Natural killer cell (primary cell): Measurements from ENCODE around the gene AEN. TPM values are rescaled to one million over a fixed set of nuclear protein-coding genes. Genes with fewer than 3 reads are reported as not detected.
A peak's percentile ranks its signal among the peaks of the same experiment; 100 is the strongest.

Source experiments
- ATAC-seq, 3 donors: fragments of 150-1000 bp in 2 of 3; fragments of 200-7000 bp in 1 of 3; cut with Tn5 transposase; 1 replicate in 1 of 3; 2 replicates in 2 of 3; pipeline ENCODE4 v1.10.0; 2021; ENCODE audit warnings: mild to moderate bottlenecking in 2 of 3, moderate library complexity in 2 of 3
- DNase-seq, 2 donors: peaks; one replicate each; pipeline versions ENCODE4 v3.0.0 to v3.0.0-alpha.2; 2013 to 2021; ENCODE audit warnings: mixed read lengths in 1 of 2
- H3K27ac ChIP-seq: one replicate; pipeline ENCODE4 v1.5.1; 2013; ENCODE audit warnings: mild to moderate bottlenecking, low read length
- H3K27me3 ChIP-seq: one replicate; pipeline ENCODE4 v1.6.1; 2013; ENCODE audit warnings: low read length; ENCODE audit not compliant: control insufficient read depth, insufficient read depth
- H3K36me3 ChIP-seq: one replicate; pipeline ENCODE4 v1.6.1; 2013; ENCODE audit warnings: low read length; ENCODE audit not compliant: control insufficient read depth, insufficient read depth
- H3K4me1 ChIP-seq: one replicate; pipeline ENCODE4 v1.6.1; 2013; ENCODE audit warnings: low read length; ENCODE audit not compliant: control insufficient read depth, insufficient read depth
- H3K4me3 ChIP-seq: one replicate; pipeline ENCODE4 v1.5.1; 2013; ENCODE audit warnings: low read length
- H3K9me3 ChIP-seq: one replicate; pipeline ENCODE4 v1.6.1; 2013; ENCODE audit warnings: low read length; ENCODE audit not compliant: control insufficient read depth, insufficient read depth
- H3K27ac Mint-ChIP-seq, 2 donors: one replicate each; pipeline ENCODE4 v1.8.0; 2022; ENCODE audit warnings: mild to moderate bottlenecking in 2 of 2, mixed read lengths in 2 of 2, moderate library complexity in 1 of 2
- H3K27me3 Mint-ChIP-seq, 2 donors: one replicate each; pipeline ENCODE4 v1.8.0; 2022; ENCODE audit warnings: low read depth in 2 of 2, mixed read lengths in 2 of 2
- H3K36me3 Mint-ChIP-seq: one replicate; pipeline ENCODE4 v1.8.0; 2022; ENCODE audit warnings: mixed read lengths
- H3K4me1 Mint-ChIP-seq, 2 donors: one replicate each; pipeline ENCODE4 v1.8.0; 2022; ENCODE audit warnings: mixed read lengths in 2 of 2
- H3K4me3 Mint-ChIP-seq: one replicate; pipeline ENCODE4 v1.8.0; 2022; ENCODE audit warnings: mild to moderate bottlenecking, moderate library complexity, mixed read lengths
- H3K9me3 Mint-ChIP-seq, 2 donors: one replicate each; pipeline ENCODE4 v1.8.0; 2022; ENCODE audit warnings: mixed read lengths in 2 of 2
- WGBS: methylation state at CpG from one replicate; pipeline ENCODE4 v1.1.7; 2013; ENCODE audit warnings: missing lambda C conversion rate; ENCODE audit not compliant: insufficient coverage; 5-methylcytosine and 5-hydroxymethylcytosine counted together
- intact Hi-C: fragments of 100-400 bp; cut with micrococcal nuclease; formaldehyde crosslinking; loops from one replicate; pipeline ENCODE4 v1.14.2; 2022
- total RNA-seq, 4 donors: library from RNA; stranded (reverse); fragments of 120-200 nt in 1 of 4; gene quantifications; one replicate each; pipeline versions ENCODE4 v1.2.3 to v1.2.4, GENCODE V29; 2013 to 2022
- TF ChIP-seq, protein P1 (sequence below): fragments of 200-600 bp; IDR thresholded peaks from one replicate; pipeline ENCODE4 v1.8.0; 2022; ENCODE audit warnings: antibody characterized with exemption

Gene AEN
- total RNA-seq, 3 donors from 2014 or later (not counting 1 experiment from before 2014, with no cell fraction given), result 19.9 to 26.9 (median 20.9) TPM

DNA sequence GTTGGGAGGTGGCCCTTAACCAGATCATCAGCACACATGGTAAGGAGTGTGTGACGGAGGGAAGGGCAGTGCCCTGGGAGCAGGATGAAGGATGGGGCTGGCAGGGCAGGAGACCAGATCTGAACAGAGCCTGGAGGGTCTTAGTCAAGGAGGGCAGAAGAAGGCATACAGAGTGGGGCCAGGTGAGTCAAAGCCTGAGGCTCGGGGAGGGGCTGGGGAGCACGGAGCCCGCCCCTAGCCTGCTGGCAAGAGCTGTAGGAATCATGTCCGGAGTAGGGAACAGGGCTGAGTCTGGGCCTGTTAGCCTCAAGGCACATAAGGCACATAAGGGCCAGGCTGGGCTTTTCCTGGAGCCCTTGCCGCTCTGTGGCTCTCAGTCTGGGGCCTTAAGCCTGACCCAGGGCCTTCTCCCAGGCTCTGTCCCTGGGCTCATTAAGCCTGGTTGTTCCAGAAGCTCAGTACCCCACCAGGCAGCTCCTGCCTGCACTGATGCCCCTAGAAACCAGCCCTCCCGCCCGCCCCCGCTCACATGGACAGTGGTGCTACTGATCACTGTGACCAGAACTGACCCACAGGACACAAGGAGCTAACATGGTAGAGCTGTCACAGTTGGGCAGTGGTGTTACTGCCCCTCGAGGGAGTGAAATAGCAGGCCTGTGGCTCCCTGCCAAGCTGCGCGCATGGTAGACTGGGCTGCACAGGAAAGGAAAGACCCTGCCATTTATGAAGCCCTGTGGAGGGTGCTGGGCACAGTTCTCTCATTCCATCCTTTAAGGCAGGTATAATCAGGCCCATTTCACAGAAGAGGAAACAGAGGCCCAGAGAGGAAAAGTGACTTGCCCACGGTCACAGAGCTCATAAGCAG, 32.3 kb downstream of the AEN start:
- Histone ChIP-seq H3K9me3 (no peaks in the 10 kb centered on the region), H3K4me1 (peaks cover 67% of the 10 kb centered on the region), H3K36me3 (peaks cover 29% of the 10 kb centered on the region), H3K27ac (no peak overlapping the region), H3K4me3 (no peak overlapping the region), H3K27me3 (no peaks in the 10 kb centered on the region)
- DNase-seq, result peak in 1 of 2 donors; percentile 4
- TF ChIP-seq, protein P1, sequence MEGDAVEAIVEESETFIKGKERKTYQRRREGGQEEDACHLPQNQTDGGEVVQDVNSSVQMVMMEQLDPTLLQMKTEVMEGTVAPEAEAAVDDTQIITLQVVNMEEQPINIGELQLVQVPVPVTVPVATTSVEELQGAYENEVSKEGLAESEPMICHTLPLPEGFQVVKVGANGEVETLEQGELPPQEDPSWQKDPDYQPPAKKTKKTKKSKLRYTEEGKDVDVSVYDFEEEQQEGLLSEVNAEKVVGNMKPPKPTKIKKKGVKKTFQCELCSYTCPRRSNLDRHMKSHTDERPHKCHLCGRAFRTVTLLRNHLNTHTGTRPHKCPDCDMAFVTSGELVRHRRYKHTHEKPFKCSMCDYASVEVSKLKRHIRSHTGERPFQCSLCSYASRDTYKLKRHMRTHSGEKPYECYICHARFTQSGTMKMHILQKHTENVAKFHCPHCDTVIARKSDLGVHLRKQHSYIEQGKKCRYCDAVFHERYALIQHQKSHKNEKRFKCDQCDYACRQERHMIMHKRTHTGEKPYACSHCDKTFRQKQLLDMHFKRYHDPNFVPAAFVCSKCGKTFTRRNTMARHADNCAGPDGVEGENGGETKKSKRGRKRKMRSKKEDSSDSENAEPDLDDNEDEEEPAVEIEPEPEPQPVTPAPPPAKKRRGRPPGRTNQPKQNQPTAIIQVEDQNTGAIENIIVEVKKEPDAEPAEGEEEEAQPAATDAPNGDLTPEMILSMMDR, result no peak
- no peaks in the 10 kb centered on the region for H3K36me3 Mint-ChIP-seq
- H3K27ac Mint-ChIP-seq, result peak overlapping the region in 1 of 2 donors; percentile 86
- no peaks in the 10 kb centered on the region for H3K27me3 Mint-ChIP-seq
- no peaks in the 10 kb centered on the region for H3K9me3 Mint-ChIP-seq
- no peak for ATAC-seq
- WGBS, result 96% methylated on average over 13 of the region's 13 CpGs
- peaks cover 22 to 48% of the 10 kb centered on the region in 2 donors for H3K4me1 Mint-ChIP-seq
- no peak overlapping the region for H3K4me3 Mint-ChIP-seq
- intact Hi-C loops, result no loop called here

DNA sequence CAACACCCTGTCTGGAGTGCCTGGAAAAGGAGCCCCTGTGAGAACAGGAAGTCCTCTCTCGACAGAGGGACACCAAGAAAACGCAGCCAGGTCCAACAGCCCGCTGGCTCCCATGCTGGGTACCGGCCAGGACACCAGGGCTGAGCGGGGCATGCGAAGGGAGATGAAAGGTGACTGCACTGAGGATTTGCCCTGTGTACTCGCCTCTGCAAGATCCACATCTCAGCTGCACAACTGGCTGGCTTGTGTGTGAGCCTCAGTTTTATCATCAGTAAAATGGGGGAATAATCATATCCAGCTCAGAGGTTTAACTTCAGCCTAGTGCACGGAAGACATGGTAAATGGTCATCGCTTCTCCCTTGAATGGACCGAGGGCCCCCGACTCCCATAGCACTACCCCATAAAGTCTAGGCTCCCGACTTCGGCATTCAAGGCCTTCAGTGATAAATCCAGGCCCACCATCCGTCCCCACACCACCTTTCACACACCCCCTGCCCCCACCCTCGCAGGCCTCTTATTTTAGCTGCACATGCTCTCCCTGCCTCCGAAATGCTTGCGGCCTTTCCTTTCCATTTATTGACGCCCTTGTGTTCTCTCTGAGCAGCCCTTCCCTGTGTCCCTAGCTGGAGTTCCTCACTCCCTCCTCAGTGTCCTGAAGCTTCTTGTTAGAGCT, 33.4 kb downstream of the AEN start:
- Mint-ChIP-seq H3K4me3 (no peak overlapping the region), H3K4me1 (peaks cover 12 to 36% of the 10 kb centered on the region in 2 donors)

DNA sequence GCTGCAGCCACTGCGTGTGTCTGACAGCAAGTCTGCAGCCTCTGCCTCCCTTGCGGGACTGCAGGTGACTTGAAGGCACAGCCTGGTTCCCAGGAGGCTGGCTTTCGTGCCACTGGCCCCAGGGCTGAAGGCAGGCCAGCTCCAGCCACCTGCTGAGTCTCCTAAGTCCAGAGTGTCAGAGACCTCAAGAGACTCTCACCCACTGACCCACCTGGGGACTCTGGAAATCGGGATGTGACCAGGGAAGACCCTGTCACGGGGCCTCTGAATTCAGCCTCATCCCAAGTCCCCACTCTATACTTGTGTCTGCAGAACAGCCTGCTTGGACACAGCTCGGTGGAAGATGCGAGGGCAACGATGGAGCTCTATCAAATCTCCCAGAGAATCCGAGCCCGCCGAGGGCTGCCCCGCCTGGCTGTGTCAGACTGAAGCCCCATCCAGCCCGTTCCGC, 34.0 kb downstream of the AEN start:
- intact Hi-C loops, result no loop called here
- TF ChIP-seq, protein P1, result no peak
- Histone ChIP-seq H3K27ac (no peak overlapping the region), H3K9me3 (no peaks in the 10 kb centered on the region), H3K4me1 (peaks cover 50% of the 10 kb centered on the region), H3K36me3 (peaks cover 29% of the 10 kb centered on the region), H3K27me3 (no peaks in the 10 kb centered on the region), H3K4me3 (no peak overlapping the region)
- 97% methylated on average over 14 of the region's 14 CpGs for WGBS
- Mint-ChIP-seq H3K27ac (peak overlapping the region in 1 of 2 donors; percentile 72), H3K27me3 (no peaks in the 10 kb centered on the region), H3K4me3 (no peak overlapping the region), H3K36me3 (no peaks in the 10 kb centered on the region), H3K4me1 (peaks cover 7 to 31% of the 10 kb centered on the region in 2 donors), H3K9me3 (no peaks in the 10 kb centered on the region)
- ATAC-seq (no peak), DNase-seq (peak in 1 of 2 donors; percentile 3)

More for the DNA sequence above, 33.4 kb downstream of the AEN start:
- no peak for ATAC-seq
- TF ChIP-seq, protein P1, result no peak
- no peaks in the 10 kb centered on the region for H3K36me3 Mint-ChIP-seq
- WGBS, result 96% methylated on average over 18 of the region's 18 CpGs
- Histone ChIP-seq H3K27me3 (no peaks in the 10 kb centered on the region), H3K4me3 (no peak overlapping the region), H3K36me3 (peaks cover 29% of the 10 kb centered on the region), H3K9me3 (no peaks in the 10 kb centered on the region), H3K27ac (no peak overlapping the region), H3K4me1 (peaks cover 56% of the 10 kb centered on the region)
- H3K9me3 Mint-ChIP-seq, result no peaks in the 10 kb centered on the region
- peak in 1 of 2 donors; percentile 3 for DNase-seq
- intact Hi-C loops, result no loop called here
- H3K27me3 Mint-ChIP-seq, result no peaks in the 10 kb centered on the region
- peak overlapping the region in 1 of 2 donors; percentile 72 for H3K27ac Mint-ChIP-seq
